HepG2 (cell line): ENCODE data around the gene NPB. TPM values are rescaled to one million over a fixed set of nuclear protein-coding genes. Genes with fewer than 3 reads are reported as not detected.

Source experiments
- CTCF ChIP-seq: sonication (generic); formaldehyde crosslinking; IDR thresholded peaks from 2 replicates; pipeline ENCODE4 v1.5.0; 2020; ENCODE audit warnings: mild to moderate bottlenecking, missing genetic modification reagents, moderate library complexity
- FLYWCH1 ChIP-seq: sonication (generic); formaldehyde crosslinking; IDR thresholded peaks from 2 replicates; pipeline ENCODE4 v1.8.1; 2023; ENCODE audit warnings: mild to moderate bottlenecking, missing genetic modification reagents
- FOXO4 ChIP-seq: sonication (generic); formaldehyde crosslinking; conservative IDR thresholded peaks from 2 replicates; pipeline ENCODE4 v1.8.1; 2023; ENCODE audit warnings: missing genetic modification reagents
- GPBP1L1 ChIP-seq: sonication (generic); formaldehyde crosslinking; IDR thresholded peaks from 2 replicates; pipeline ENCODE4 v1.5.0; 2020; ENCODE audit warnings: mild to moderate bottlenecking, missing genetic modification reagents
- JUND ChIP-seq: sonication (generic); formaldehyde crosslinking; IDR thresholded peaks from 2 replicates; pipeline ENCODE4 v1.8.0; 2022; ENCODE audit warnings: mild to moderate bottlenecking, missing genetic modification reagents
- SIN3A ChIP-seq: IDR thresholded peaks from 2 replicates; pipeline ENCODE4 v1.6.1; 2011; ENCODE audit warnings: low read depth, mild to moderate bottlenecking, control low read depth, low read length, borderline replicate concordance
- STAG1 ChIP-seq: sonication (generic); formaldehyde crosslinking; IDR thresholded peaks from 2 replicates; pipeline ENCODE4 v1.4.0; 2020; ENCODE audit warnings: missing genetic modification reagents
- TBL1XR1 ChIP-seq: fragments of 150-350 bp; IDR thresholded peaks from 2 replicates; pipeline ENCODE4 v1.6.1; 2014; ENCODE audit warnings: borderline replicate concordance, low read length; ENCODE audit not compliant: partially characterized antibody
- ZBTB10 ChIP-seq: sonication (generic); formaldehyde crosslinking; IDR thresholded peaks from 2 replicates; pipeline ENCODE4 v1.4.0; 2020; ENCODE audit warnings: missing genetic modification reagents, borderline replicate concordance
- ZBTB7A ChIP-seq: sonication (generic); formaldehyde crosslinking; IDR thresholded peaks from 2 replicates; pipeline ENCODE4 v1.8.0; 2022; ENCODE audit warnings: mild to moderate bottlenecking, missing genetic modification reagents
- ZC3H4 ChIP-seq: sonication (generic); formaldehyde crosslinking; IDR thresholded peaks from 2 replicates; pipeline ENCODE4 v1.4.0; 2020; ENCODE audit warnings: missing genetic modification reagents, borderline replicate concordance
- ZEB1 ChIP-seq: IDR thresholded peaks from 2 replicates; pipeline ENCODE4 v1.6.1; 2012; ENCODE audit warnings: mild to moderate bottlenecking, low read depth, inconsistent platforms; ENCODE audit not compliant: insufficient replicate concordance
- ZNF10 ChIP-seq: sonication (generic); formaldehyde crosslinking; IDR thresholded peaks from 2 replicates; pipeline ENCODE4 v1.4.0; 2020; ENCODE audit warnings: mild to moderate bottlenecking, low read depth, missing genetic modification reagents, borderline replicate concordance
- ZNF335 ChIP-seq: sonication (generic); formaldehyde crosslinking; IDR thresholded peaks from 2 replicates; pipeline ENCODE4 v1.4.0; 2020; ENCODE audit warnings: missing genetic modification reagents
- ZNF616 ChIP-seq: sonication (generic); formaldehyde crosslinking; IDR thresholded peaks from 2 replicates; pipeline ENCODE4 v1.5.0; 2020; ENCODE audit warnings: low read depth, mild to moderate bottlenecking, missing genetic modification reagents
- ZNF672 ChIP-seq: sonication (generic); formaldehyde crosslinking; IDR thresholded peaks from 2 replicates; pipeline ENCODE4 v1.8.1; 2022; ENCODE audit warnings: missing genetic modification reagents
- ZNF780A ChIP-seq: sonication (generic); formaldehyde crosslinking; IDR thresholded peaks from 2 replicates; pipeline ENCODE4 v1.8.0; 2022; ENCODE audit warnings: mild to moderate bottlenecking, missing genetic modification reagents, moderate library complexity
- polyA plus RNA-seq, 8 experiments: library from polyadenylated mRNA; depleted of rRNA in 3 of 8; stranded (reverse) in 7 of 8; unstranded in 1 of 8; fragments of >200 nt; fragmentation: Illumina TruSeq in 4 of 8; extraction: Trizol in 4 of 8; gene quantifications; 2 replicates each; pipeline versions ENCODE4 v1.2.1 to v1.2.3, GENCODE V29; 2011 to 2016; ENCODE audit warnings: low read depth in 4 of 8, missing spikeins in 1 of 8, mixed read lengths in 1 of 8; ENCODE audit not compliant: insufficient read depth in 1 of 8
- total RNA-seq, 5 experiments: library from RNA; depleted of rRNA; stranded (reverse); fragments of >200 nt; fragmentation: Illumina TruSeq; extraction: Trizol; gene quantifications; 2 replicates each; pipeline ENCODE4 v1.2.3, GENCODE V29; 2016; ENCODE audit warnings: low read depth in 1 of 5
- TF ChIP-seq, protein P1 (sequence below): sonication (generic); formaldehyde crosslinking; IDR thresholded peaks from 2 replicates; pipeline ENCODE4 v1.5.0; 2020; ENCODE audit warnings: missing genetic modification reagents
- TF ChIP-seq, protein P2 (sequence below): IDR thresholded peaks from 2 replicates; pipeline ENCODE4 v1.6.1; 2012; ENCODE audit warnings: low read depth, low read length, improper control_type of control experiment

Gene NPB
- total and polyA plus RNA-seq, 2 of the 13 experiments (the other 11 are each of a cell fraction or from before 2014, with no cell fraction given) = 0.11 to 0.93 TPM

GRCh38 chr17:81854974-81855774, 46.9 kb upstream of the NPB start (continued):
- TF ChIP-seq ZBTB10 (CRISPR knock-in tag) = no peak
- TF ChIP-seq ZNF780A (CRISPR knock-in tag) = no peak
- no peak for TF ChIP-seq FOXO4
- no peak for TF ChIP-seq FLYWCH1 (CRISPR knock-in tag)
- TF ChIP-seq ZC3H4 (CRISPR knock-in tag) = 0 out of 2 replicates have a peak, but pooled peaks have one; percentile 28
- no peak for TF ChIP-seq ZNF10 (CRISPR knock-in tag)
- peak; percentile 53 for TF ChIP-seq STAG1
- no peak for TF ChIP-seq ZBTB7A (CRISPR knock-in tag)
- no peak for TF ChIP-seq ZNF335
- peak; percentile 56 for TF ChIP-seq CTCF (CRISPR knock-in tag)
- no peak for TF ChIP-seq ZNF616 (CRISPR knock-in tag)
- no peak for TF ChIP-seq ZEB1
- TF ChIP-seq, protein P1, sequence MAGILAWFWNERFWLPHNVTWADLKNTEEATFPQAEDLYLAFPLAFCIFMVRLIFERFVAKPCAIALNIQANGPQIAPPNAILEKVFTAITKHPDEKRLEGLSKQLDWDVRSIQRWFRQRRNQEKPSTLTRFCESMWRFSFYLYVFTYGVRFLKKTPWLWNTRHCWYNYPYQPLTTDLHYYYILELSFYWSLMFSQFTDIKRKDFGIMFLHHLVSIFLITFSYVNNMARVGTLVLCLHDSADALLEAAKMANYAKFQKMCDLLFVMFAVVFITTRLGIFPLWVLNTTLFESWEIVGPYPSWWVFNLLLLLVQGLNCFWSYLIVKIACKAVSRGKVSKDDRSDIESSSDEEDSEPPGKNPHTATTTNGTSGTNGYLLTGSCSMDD = no peak
- no peak for TF ChIP-seq JUND (CRISPR knock-in tag)
- no peak for TF ChIP-seq TBL1XR1
- TF ChIP-seq, protein P2, sequence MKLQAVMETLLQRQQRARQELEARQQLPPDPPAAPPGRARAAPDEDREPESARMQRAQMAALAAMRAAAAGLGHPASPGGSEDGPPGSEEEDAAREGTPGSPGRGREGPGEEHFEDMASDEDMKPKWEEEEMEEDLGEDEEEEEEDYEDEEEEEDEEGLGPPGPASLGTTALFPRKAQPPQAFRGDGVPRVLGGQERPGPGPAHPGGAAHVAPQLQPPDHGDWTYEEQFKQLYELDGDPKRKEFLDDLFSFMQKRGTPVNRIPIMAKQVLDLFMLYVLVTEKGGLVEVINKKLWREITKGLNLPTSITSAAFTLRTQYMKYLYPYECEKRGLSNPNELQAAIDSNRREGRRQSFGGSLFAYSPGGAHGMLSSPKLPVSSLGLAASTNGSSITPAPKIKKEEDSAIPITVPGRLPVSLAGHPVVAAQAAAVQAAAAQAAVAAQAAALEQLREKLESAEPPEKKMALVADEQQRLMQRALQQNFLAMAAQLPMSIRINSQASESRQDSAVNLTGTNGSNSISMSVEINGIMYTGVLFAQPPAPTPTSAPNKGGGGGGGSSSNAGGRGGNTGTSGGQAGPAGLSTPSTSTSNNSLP = no peak
- no peak for TF ChIP-seq ZNF672 (CRISPR knock-in tag)
- TF ChIP-seq SIN3A = no peak
- no peak for TF ChIP-seq GPBP1L1 (CRISPR knock-in tag)
